Activated CD4-positive, alpha-beta T cell treated with anti-CD3 and anti-CD28 coated beads for 4 hours (primary cell): ENCODE measurements around the gene FAXDC2.
"Not testable (repeated sequence)": the region's sequence is repeated elsewhere in the genome, so short reads cannot be mapped to it uniquely, and the experiment has no call there.

ENCODE experiments used
- DNase-seq, 2 donors: peaks; one replicate each; pipeline ENCODE4 v3.0.0-alpha.2; 2020

Gene FAXDC2

DNA sequence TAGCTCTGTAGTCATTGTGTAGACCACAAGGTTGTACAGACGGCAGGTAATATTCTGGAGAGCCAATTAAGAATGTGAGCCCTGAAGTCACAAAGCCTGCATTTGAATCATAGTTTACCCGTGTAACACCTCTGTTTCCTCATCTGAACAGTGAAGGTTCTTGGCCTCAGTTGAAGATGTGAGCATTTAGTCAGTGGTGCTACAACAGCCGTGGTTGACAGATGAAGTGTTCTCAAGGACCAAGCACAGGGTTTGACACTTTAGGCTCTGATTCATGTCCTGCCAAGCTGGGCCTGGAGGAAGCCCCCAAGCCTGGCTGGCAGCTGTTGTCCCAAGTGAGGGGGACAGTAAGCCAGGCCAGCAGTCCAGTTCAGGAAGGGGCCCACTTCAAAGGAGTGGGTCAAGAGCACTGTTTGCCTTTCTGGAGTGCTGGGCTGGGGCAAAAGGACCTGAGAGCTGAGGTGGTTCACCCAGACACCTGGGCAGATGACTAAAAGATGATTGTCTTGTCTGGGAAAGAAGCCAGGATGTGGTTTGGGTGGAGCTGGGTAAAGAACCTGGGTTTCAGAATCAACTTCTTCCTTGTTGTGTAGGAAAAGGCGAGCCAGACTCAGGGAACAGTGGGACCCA lies 20.7 kb downstream of the FAXDC2 start:
- DNase-seq, result peak; percentile 28 to 40

DNA sequence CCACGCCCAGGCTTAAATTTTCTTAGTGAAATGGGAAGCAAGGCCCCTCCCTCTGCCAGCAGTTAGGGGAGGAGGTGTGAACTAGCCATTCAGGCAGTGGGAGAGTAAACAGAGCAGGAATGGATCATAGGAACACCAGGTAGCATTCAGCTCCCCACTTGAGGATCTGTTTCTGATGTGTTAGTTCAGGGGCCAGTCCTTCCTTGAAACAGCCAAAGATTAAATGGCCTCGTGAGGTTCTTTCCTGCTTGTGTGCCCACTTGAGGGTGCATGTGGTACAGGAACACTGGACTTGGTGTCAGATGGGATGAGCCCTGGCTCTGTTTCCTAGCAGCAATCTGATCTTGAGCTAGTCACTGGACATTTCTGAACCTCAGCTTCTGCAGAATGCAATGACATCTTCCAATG lies 21.2 kb downstream of the FAXDC2 start:
- no peak for DNase-seq

DNA sequence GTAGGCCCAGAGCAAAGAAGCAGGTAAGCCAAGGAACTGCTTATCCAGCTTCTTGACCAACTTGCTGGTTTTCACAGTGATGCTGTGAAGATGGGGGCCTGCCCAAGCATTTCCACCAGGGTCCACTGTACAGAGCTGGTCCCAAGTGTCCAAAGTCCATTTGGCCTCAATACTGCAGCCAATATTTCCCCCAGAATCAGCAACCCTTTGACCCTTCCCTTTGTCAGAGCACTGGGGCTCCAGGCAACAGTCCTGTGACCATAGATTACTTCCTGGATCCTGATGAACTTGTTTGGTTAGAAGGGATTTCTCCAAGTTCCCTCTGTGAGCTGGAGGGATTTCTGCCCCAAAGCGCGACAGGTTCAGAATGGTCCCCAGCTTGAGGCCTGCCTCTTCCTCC lies 26.3 kb downstream of the FAXDC2 start:
- DNase-seq, result no peak

DNA sequence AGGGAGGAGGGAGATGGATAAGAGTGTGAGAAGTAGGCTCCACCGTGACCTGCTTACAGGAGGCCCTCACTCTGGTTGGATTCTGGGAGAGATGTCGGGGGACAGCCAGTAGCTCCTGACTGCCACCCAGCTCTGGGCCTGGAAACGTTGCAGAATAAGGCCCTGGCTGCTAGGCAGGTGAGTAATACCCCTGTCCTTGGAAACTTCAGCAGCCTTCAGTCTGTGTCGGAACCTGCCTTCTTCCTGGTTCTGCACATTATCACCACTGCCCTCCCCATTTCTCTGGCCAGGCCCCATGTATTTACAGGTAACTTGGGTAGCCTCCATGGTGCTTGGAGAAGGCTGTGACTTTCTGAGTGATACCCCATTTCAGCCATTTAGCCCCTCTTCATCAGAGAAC lies 26.8 kb downstream of the FAXDC2 start:
- DNase-seq, result no peak

DNA sequence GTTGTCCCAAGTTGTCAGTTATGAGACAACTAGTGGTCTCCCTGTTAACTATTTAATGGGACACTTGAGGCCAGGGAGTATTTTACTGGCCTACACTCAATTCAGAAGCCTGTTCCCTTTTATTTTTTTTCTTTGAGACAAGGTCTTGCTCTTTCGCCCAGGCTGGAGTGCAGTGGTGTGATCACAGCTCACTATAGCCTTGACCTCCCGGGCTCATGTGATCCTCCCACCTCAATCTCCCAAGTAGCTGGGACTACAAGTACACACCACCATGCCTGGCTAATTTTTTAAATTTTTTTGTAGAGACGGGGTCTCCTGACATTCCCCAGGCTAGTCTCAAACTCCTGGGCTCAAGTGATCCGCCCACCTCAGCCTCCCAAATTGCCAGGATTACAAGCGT lies 27.5 kb downstream of the FAXDC2 start:
- DNase-seq, result not testable (repeated sequence)

DNA sequence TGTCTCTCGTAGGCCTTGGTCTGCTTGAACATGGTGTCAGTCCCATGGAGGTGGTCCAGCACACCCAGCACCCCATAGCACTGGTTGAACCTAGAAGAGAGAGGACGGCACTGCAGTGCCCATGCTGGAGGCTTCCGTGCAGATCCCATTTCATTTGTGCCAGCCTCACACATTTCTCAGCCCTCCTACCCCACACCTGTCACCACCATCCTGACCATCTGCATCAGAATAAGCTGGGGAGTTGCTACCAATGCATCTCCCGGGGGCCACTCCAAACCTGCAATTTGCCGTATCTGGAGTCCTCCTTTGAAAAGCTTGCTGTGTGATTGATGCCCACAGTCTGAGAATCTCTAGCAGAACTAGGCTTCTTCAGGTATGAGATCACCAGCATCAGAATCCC lies 30.0 kb downstream of the FAXDC2 start:
- no peak for DNase-seq

DNA sequence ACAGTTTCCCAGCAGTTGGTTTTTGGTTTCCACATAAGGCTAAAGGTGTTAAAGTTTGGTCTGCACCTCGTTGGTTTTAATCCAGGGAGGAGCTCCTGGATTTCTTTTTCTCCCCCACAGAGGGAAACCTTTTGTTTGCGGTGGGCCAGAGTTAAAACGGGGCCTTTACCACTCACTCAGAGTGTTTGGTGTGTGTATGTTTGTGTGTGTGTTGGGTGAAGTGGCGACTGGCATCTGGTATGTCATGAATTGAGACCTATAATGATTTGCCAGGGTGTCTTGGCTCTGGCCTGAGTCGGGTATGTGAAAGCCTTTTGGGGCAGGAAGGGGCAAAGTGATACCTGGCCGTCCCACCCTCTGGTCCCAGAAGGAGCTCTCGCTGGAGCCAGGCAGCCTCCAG lies 30.9 kb downstream of the FAXDC2 start:
- no peak for DNase-seq

DNA sequence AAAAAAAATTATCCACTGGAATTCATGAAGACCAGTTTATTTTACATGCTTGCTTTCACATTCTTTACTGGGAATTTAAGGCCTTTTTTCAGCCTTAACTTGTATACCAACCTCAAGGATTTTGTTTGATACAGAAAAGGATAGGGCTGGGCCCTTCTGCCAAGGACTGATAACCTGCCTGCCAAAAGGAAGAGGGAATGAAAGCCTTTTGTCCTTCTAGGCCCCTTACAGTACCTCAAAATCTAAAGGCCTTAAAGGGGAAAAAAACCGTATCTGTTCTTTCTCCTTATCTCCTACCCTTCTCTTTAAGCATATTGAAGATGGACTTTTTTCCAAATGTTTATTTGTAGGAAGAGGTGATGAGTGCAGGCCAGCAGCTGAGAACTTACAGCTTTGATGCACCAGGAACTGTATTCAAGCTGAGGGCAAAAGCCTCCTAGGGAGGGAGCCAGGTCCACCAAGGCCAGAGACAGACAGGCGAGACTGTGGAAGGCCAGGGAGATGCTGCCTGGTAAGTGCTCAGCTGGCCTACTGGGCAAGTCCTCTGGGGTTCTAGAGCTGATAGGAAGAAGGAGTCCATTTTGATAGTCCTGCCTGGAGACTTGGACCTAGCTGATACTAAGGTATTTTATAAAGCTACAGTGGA lies 31.8 kb downstream of the FAXDC2 start:
- no peak for DNase-seq

DNA sequence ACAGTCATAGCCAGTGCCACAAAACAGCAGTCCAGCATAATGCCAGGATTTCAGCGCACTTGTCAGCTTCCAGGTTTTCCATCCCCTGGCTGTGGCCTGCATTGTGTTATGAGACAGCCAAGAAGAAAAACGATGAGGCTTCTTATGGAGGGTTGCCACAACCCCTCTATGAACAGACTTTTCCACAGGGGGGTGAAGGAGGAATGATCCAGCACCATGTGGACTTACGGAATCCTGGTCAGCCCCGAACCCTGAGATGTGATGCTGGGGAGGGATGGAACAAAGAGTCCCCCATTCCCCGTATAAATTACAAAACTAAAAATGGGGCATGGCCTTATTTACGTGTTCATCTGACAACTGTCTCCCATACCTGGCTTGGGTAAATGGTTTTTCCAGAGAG lies 32.6 kb downstream of the FAXDC2 start:
- DNase-seq, result no peak

DNA sequence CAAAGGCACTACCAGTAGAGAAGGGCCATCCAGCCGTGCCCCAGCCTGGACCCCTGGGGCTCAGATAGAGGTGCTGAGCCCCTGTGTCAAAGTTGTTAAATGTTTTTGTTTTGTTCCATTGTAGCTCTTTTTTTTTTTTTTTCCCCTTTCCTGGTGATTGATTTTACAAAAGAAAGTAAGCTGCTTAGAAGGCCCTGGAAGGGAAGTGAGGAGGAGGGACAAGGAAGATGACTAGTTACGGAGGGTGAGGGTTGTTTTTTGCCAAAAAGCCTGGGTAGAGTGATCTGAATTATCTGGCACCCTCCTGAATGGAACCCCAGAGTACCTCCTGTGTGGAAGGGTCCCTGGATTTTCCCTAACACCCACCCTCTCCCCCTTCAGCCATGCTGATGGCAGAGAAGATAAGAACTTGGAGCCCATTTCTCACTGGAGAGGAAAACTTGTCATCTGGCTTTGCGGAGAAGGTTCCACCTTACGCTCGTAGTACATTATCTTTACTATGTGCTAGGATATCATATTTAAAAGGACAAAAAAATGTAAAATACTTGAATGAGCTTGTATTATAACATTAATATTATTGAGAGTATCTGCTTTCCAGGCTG lies 33.4 kb downstream of the FAXDC2 start:
- no peak for DNase-seq

DNA sequence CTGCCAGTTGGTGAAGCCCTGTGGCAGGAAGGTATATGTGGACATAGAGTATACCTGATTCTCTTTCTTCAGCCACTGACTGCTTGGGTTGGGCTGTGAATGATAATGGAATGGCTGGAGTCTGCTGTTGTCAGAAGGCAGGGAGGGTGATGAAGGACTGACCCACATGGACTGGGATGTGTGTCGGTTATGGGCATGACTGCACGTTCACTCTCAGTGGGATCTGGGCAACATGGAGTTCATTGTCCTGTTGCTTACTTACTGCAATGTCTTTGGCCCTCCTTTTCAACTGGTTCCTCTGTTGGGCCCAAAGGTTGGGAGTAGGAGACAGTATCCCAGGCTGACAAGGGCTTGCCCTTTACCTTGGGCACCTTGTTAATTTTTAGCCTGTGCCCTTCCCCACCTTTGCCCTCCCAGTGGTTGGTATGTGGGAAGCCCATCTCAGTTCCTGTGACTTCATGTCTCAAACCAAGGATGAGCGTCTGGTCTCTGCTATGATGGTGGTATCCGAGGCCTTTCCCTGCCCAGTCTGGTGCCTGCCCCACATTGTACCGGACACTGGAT lies 34.6 kb downstream of the FAXDC2 start:
- DNase-seq, result no peak

DNA sequence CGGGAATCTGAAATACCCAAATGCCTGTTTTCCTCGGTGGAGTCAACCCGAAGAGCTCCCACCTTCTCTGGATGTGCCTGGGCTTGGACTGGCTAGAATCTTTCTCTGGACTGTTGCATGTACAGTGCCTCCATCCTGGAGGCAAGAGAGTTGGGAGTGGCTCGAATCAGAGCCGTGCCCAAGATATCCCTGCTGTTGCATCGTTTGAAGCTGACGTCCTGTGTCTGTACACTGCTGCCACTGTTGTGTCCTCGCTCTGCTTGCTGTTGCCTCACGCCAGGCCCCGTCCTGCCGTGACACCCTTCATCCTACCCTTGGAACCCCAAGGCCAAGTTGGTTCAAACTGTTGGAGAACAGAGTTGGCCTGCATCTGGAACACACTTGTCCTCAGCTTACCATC lies 35.4 kb downstream of the FAXDC2 start:
- DNase-seq, result no peak

DNA sequence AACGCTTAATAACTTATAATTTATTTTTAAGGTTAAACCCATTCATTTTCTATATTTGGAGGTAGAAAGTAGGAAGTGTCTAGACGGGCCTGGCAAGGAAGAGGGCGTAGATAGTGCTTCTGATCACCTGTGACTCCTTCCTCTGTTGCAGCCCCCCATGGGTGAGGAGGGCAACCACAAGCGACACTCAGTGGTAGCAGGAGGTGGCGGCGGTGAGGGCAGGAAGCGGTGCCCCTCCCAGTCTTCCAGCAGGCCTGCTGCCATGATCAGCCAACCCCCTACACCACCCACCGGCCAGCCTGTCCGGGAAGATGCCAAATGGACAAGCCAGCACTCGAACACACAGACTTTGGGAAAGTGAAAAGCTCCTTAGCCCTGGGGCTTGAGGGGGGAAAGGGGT lies 36.7 kb downstream of the FAXDC2 start:
- DNase-seq, result peak in 1 of 2 donors; percentile 9

DNA sequence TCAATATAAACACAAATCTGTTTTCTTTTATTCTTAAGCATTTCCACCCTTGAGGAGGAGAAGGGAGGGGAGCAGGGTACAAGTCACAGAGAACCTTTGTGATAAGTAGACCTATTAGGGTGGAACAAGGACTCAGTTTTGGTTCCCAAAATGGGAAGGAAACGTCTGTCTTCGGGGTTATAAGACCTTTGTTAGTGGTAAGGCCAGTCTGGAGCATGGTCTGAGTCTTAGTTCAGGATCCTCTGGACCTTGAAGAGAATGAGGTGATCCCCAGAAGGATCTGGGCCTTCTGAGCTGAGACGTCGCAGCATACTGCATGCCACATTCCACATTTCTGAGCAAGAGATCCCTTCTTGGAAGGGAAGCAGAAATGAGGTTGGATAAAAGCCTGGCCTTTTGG lies 37.2 kb downstream of the FAXDC2 start:
- DNase-seq, result no peak

DNA sequence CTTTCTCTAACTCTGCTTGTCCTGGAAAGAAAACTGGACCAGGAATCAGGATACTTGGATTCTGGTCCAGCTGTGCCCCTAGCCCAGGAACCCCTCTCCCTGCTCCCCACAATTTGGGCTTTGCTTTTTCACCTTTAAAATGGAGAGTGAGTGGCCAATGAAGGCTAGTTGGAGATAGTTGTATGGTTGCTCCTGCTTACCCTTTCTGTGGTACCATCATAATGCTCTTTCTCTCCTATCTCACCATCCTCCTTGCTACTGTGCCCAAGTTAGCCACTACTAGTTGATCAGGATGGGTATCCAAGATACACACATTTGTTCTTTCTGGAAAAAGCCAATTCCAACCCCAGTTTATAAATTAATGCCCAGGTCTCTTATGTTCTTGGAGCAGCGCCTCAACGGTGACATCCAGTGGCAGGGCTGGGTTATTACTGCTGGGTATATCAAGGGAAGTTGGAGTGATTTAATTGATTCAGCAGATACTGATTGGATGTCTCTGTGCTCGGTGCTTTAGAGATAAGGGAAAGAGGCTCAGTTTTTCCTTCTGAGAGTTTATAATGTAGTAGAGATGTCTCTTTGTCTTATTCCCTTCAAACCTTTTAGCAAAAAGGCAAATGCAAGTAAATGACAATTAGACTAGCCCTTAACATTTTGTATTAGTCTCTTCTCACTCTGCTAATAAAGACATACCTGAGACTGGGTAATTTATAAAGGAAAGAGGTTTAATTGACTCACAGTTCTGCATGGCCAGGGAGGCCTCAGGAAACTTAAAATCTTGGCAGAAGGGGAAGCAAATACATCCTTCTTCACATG lies 38.5 kb downstream of the FAXDC2 start:
- peak; percentile 57 to 65 for DNase-seq

DNA sequence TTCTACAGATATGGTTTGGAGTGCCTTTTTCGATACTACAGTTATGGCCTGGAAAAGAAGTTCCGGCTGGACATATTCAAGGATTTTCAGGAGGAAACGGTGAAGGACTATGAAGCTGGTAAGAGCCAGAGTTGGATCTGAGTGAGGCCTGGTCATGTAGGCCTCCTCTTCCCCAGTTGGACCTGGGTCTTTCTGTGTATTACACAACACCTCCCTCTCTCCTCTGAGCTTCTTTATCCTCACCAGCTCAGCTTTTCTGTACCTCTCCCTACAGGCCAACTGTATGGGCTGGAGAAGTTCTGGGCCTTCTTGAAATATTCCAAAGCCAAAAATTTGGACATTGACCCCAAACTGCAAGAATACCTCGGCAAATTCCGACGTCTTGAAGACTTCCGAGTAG lies 39.2 kb downstream of the FAXDC2 start:
- no peak for DNase-seq

DNA sequence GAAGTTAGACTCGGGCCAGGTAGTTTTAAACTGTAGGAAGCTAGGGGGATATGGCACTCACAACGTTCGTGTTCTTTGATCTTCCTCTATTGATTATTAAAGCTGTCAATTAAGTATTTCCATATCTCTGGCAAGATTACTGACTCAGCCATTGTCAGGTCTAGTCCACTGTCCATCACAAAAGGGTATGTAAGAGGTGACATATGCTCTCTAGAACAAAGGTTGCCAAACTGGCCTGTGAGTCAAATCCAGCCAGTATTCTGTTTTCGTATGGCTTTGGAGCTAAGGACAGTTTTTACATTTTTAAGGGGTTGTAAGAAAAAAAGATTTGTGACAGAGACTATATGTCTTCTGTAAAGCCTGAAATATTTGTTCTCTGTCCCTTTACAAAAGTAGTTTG lies 44.2 kb downstream of the FAXDC2 start:
- DNase-seq, result no peak

DNA sequence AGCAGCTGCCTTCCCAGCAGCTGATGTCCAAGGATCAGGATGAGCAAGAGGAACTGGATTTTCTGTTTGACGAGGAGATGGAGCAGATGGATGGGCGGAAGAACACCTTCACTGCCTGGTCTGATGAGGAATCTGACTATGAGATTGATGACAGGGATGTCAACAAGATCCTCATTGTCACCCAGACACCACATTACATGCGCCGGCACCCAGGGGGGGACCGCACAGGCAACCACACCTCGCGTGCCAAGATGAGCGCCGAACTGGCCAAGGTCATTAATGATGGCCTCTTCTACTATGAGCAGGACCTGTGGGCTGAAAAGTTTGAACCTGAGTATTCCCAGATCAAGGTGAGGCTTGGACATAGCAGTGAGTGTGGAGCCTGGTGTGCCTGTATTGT lies 48.4 kb downstream of the FAXDC2 start:
- no peak for DNase-seq

DNA sequence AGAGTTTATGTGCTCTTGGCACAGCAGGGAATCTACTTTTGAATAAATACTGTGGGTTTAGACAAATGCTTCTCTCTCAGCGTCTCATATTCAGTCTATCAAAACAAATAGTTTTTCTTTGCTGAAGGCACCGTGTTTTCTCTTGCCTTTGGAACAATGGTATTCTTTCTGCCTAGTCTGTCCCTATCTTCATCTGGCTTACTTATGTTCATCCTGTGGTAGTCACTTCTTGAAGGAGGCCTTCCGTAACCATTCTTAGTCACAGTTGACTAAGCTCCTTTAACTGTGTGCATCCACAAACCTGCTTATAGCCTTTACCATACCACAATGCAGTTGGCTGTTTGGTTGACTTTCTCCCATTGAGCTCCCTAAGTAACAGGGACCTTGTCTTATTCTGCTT lies 49.3 kb downstream of the FAXDC2 start:
- no peak for DNase-seq

DNA sequence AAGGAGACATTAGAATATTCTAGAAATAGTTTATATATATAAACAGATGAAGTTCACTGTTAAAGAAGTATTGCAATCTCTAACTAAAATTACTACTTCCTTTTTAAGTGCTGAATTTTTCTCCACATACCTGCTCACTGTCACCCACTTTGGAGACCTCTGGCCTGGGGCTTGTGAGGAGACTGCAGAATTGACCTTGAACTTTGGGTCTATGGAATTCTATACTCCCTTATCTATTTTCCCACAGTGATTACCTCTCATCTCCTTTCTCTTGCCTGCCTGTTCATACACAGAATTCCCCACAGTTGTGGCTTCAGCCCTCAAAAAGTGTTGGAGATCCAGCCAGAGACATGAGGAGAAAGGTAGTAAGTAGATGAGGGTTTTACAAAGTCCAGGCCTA lies 49.8 kb downstream of the FAXDC2 start:
- DNase-seq, result no peak

DNA sequence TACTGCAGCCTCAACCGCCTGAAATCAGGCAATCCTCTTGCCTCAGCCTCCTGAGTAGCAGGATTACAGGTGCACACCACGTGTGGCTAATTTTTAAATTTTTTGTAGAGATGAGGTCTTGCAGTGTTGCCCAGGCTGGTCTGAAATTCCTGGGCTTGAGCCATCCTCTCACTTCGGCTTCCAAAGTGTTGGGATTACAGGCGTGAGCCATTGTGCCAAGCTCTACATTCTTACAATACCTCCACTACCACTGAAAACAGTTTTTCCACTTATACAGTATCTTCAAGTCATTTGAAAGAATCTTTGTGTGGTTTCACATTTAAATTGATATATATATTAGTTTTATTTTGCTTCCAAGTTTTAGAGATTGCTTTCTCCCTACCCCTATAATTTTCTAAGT lies 52.6 kb downstream of the FAXDC2 start:
- no peak for DNase-seq

DNA sequence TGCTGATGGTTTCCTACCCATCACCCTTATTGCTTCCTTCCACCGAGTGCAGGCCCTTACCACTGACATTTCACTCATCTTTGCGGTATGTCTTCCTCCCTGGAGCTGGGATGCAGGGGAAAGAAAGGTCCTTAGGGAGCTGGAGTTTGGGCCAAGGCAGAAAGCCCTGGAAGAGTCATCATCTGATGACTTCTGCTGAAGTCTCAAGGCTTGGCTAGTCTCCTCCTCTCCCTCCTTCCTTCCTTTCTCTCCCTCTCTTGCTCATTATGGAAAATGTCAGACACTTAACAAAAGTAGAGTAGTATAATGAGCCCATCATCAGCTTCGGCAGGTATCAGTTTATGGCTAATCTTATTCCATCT lies 55.2 kb downstream of the FAXDC2 start:
- no peak for DNase-seq

DNA sequence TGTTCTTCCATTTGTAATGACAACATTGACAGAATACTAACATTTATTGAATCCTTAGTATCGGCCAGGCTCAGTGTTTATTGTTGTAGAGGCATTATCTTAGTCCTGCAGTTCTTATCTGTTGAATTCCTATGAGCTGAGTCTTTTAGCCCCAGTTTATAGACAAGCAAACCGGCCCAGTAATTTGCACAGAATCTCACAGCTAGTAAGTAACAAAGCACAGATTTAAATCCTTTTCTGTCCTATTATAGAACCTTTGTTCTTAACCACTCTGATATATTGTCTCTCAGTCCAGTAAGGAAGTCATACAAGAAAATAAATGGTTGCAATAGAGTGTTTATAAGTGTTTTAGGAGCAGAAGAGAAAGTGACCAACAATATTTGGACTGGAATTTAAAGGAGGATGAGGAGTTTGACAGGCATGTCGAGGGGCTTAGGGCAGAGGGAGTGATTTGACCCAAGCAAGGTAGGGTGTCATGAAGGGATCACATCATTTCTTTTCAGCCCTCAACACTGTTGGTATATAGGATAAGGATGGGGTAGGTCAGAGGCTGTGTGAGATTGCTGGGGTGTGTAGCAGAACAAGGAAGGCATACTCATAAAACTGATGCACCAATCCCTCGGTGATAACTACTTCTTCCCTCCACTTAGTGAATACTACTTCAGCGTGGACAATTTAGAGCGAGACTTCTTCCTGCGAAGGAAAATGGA lies 55.7 kb downstream of the FAXDC2 start:
- DNase-seq, result no peak
